Right ventricle myocardium superior (tissue), 1 donor: ENCODE results near the gene GRIP1. TPM values are rescaled to one million over a fixed set of nuclear protein-coding genes. Genes with fewer than 3 reads are reported as not detected.

Source experiments
- ATAC-seq: fragments of 200-7000 bp; cut with Tn5 transposase; one replicate; pipeline ENCODE4 v1.9.1; 2020; ENCODE audit warnings: mild to moderate bottlenecking; ENCODE audit not compliant: poor library complexity
- DNase-seq: peaks from one replicate; pipeline ENCODE4 v3.0.0-alpha.2; 2020
- intact Hi-C: fragments of 100-400 bp; cut with DNase I; formaldehyde crosslinking; loops from one replicate; pipeline ENCODE4 v1.11.2; 2022
- total RNA-seq: library from RNA; stranded (reverse); fragmentation: NEBNext Ultra II Directional; extraction: Animal tissue kit (Norgen Biotek cat#: 25700); gene quantifications from one replicate; pipeline ENCODE4 v1.2.1, GENCODE V29; 2021
- donor health status: DM: no; HTN: yes; CAD: no; lungs with severe emphysema.

Gene GRIP1
- total RNA-seq, 1 donor from 2014 or later: 4.1 TPM

DNA sequence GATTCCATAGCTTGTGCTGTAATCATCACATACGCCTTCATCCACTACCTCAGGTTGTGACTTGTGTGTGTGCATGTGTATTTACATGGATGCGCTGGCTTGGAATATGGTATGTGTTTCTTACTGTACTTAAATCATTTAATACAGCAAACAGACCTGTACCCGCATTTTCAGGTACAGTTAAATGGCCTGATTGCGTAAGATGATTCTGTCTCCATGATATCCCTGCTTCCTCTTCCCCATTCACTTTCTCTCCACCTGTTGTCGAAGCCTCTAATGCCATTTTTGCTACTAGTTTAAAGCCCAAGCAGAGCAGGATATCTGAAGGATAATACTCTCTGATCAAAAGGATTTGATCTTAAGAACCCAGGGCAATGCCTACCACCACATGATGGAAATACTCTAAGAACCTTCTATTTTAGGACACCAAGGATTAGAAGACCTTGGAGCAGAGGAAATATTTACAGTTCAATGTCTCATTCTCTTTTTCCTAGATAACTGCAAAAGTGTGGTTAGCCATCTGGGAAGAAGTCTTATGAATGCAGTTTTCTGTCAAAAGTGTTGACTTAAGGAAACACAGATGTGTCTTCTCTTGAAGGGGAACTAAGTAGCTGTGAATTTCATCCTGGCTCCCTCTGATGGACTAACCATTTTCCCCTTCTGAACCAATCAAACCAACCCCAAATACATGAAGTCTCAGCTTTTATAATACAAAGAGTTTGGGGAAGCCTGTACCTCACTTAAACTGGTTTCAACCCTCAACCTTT is 297.9 kb downstream of the GRIP1 start:
- DNase-seq (no peak), ATAC-seq (no peak)
- intact Hi-C loops: no loop called here

DNA sequence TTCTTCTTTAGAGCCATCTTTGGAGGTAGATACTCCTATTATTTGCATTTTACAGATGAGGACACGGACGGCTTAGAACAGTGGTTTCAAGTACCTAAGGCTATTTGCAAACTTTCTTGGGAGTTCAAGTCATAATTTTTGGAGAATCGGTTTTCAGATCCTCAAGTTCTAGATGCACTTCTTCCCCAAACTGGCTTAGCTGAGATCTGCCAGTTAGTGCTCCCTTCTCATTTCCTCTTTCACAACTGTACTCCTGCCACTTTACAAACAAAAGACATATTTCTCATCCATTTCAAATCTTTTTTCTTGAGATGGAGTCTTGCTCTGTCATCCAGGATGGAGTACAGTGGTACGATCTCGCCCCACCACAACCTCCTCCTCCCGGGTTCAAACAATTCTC is 299.3 kb downstream of the GRIP1 start:
- DNase-seq (no peak), ATAC-seq (no peak)
- intact Hi-C loops: no loop called here

DNA sequence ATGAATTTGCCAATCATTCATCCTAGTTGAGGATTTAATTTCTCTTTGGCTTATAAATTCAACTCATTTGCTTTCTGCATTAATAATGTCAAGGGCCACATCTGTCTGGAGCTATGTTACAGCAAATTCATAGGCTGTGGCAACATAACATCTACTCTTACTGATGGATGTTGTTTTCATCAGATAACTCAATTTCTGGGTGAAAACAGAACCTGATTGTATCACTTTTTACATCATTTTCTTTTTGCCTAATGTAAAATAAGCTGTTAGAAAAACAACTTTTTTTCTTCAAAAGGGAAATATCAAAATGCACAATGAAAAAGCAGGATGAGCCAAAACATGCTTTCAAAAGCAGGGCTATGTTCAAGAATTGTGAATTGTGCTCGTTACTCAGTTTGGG is 303.3 kb downstream of the GRIP1 start:
- ATAC-seq (no peak), DNase-seq (no peak)
- intact Hi-C loops: no loop called here

DNA sequence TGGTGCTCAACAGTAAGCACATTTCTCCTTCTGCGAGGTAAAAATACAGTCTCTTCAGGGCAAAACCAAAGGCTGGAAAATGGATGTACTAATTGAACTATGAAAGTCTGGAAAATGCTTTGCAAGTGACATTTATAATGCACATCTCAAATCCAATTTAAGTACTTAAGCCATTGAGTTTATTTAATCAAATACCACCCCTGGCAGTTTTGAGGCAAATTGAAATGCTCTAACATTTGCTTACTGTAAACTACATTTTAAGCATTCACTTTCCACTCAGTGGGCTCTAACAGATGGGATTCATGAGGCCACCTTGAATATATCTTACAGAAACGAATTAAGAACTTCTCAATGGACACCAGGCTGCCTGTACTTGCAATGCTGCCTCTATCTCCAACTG is 306.9 kb downstream of the GRIP1 start:
- intact Hi-C loops: no loop called here
- no peak for ATAC-seq
- DNase-seq: no peak

DNA sequence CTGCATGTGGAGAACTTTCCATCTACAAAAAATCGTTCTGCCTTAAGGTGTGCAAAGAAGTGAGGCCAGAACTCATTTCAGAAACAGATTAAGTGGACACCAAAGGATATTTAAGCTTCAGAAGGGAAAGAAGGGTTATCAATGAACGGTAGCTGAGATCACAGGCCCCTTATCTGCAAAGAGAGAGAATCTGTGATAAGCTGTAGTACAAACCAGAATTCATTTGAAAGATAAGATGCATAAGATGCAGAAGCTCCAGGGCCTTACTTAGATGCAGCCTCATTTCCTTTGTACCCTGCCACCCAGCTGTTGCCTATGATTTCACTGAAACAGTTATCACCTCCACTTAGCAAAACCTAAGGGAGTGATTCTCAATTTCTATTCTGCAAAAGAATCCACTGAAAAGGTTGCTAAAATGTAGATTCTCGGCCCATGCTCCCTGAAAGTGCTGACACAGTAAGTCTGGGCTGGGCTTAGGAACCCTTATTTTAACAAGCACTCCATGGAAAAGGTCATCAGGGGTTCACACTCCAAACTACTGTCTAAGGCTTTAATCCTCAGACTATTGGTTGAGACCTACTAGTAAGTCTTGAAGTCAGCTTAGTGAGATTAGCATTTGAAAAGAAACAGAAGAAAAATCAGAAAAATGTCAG is 311.7 kb downstream of the GRIP1 start:
- ATAC-seq: no peak
- intact Hi-C loops: no loop called here
- DNase-seq: no peak

DNA sequence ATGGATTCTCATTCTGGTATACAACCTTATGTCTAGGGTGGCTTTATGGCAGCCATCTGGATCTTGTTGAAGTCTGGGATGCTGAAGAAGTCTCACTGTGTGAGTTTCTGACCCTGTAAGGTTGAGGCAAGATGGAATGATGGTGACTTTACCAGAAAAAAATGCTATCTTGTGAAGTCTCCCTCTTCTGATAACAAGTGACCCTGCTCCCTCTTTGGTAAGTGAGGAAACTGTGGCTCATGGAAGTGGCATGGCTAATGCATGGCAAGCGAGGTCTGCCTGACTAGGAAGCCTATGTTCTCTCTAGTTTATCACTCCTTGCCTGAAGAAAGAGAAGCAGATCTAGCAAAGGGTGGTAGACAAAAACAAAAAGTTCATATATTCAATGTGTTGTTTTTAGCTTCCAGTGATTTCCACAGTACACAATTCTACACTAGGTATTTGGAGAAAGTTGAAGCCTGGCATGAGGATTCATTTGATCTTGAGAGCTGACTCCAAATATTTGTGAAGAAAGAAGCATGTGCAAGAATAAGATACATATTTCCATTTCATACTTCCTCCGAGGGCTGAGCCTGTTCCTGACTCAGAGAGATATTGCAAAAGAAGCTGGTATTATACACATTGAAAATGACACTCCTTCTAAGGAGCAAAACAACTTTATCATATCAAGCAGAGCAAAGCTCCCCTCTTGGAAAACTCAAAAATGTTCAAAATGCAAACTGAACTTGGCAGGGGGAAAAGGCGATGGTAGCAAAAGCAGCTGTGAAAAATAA is 313.0 kb downstream of the GRIP1 start:
- ATAC-seq (no peak), DNase-seq (no peak)

DNA sequence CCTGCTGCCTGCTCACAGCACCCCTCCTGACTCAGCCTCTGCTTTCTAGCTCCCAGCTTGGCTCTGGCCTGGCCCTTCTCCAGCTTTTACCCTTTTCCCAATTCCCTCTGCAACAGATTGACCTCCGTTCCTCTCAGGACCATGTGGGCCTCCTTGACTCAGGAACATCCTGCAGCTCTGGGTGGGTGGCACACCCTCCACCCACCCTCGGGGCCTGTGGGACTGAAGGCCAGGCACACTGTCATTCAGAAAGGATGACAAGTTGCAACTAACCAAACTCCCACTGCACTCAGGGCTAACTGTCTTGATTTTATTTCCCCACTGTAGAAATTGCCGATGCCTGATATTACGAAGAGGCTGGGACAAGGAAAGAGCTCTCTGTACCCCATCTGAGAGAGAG is 317.2 kb downstream of the GRIP1 start:
- intact Hi-C loops: no loop called here
- ATAC-seq (no peak), DNase-seq (no peak)

More for the DNA sequence above, 313.0 kb downstream of the GRIP1 start:
- intact Hi-C loops: no loop called here

DNA sequence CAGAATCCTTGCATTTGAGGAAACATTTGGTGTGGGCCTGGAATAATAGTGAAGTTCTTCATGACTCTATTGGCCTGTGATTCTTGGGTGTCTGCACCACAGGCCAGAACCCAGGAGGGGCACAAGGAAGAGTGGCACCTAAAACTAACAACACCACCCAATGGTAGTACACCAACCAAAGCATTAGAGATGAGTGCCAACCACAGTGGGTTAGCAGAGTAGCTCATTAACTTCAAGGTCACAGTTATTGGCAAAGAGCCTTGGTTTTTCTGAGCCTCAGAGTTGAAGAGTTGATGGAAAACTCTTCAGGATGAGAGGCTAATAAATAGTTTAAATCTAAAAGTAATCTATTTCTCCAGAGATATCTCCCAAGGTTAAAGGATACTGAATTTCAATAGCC is 319.6 kb downstream of the GRIP1 start:
- DNase-seq (no peak), ATAC-seq (no peak)
- intact Hi-C loops: no loop called here

DNA sequence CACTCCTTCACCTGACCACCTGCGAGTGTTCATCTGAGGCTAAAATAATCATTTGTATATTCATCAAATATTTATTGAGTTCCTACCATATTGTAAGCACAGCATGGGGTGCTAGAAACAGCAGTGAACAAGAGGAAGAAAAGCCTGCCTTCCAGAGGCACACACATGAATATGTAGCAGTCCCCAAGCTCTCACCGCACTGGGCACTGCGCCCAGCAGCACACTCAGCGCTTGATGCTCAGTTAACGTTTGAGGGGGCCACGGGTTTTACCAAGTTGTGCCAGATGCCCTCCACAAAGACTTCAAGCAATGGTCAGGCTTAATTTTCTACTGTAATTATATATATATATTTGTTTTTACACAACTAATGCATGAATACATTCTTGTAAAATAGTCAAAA is 324.6 kb downstream of the GRIP1 start:
- no peak for DNase-seq
- intact Hi-C loops: no loop called here
- ATAC-seq: no peak

DNA sequence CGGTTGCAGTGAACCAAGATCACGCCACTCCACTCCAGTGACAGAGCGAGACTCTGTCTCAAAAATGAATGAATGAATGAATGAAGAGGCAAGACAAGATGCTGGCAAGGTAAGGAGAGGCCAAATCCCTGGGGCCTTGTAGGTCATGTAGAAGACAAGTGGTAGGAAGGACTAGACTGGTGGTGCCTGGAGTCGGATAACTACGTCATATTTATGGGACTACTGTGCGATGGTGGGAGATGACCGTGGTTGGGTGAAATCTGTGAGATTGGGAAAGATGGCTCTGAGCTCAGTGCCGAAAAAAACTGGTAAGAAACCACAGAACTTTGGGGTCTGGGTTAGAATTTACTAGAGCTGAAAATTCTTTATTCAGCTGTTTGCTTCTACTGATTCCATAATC is 326.0 kb downstream of the GRIP1 start:
- DNase-seq: no peak
- ATAC-seq: no peak
- intact Hi-C loops: no loop called here

DNA sequence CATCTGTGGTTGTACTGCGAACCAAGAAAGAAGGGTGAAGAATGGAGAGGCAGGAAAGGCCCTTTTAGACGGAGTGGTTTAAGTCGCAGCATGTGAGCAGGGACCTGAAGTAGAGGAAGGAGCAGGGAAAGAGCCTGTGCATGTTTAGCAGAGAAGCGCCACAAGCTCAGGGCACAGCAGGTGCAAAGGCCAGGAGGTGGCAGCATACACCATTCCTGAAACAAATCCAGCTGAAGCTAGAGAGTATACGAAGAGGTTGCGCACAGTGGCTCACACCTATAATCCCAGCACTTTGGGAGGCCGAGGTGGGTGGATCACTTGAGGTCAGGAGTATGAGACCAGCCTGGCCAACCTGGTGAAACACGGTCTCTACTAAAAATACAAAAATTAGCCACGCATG is 326.7 kb downstream of the GRIP1 start:
- DNase-seq (no peak), ATAC-seq (peak; percentile 53)
- intact Hi-C loops: no loop called here

DNA sequence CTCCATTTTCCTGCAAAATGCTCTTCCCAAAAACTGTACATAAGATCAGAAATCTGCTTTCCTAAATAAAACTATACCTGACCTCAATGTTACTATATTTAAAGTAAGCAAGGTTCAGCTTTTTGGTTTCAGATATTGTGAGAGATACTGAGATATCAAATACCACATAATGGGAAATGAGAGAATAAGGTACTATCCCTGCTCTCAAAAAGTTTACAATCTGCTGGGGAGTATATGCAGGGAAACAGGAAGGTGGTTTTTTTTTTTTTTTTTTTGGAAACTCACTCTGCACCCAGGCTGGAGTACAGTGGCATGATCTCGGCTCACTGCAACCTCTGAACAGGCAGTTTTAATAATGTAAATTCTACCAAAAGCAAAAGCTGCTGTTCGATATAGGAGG is 327.6 kb downstream of the GRIP1 start:
- intact Hi-C loops: no loop called here
- ATAC-seq (no peak), DNase-seq (no peak)

DNA sequence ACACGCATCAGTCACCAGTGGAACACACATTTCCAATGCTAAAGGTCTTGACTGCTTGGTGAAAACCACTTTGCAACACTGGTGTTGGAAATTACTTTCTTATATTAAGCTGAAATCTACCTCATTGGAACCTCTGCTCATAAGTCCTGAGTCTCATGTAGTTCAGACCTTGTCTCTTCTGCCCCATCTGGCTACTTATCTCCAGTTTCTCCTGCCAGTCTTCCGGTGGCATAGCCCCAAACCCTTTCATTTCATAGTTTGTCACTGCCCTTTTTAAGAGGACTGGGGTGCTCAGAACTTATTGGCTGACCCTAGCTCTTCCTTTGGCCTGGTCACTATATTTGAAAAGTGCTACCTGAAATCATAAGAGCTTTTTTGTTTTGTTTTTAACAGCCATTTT is 332.9 kb downstream of the GRIP1 start:
- no peak for ATAC-seq
- intact Hi-C loops: no loop called here
- DNase-seq: no peak

DNA sequence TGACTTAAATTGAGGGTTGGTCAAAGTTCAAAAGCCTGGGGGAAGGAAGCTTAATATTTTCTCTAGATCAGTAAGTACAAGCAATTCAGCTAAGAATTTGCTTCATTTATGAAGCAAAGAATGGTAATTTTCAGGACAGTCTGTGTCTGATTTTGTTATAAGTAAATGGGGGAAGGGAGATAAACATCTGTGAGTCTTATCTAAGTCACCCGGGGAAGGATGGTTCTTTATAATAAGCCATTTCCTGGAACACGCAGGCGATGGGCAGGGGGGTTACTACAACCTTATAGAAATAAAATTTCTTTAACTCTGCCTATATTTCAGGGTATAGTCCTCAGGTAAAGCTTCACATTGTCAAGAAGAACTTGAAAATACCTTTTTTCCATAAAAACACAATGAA is 333.7 kb downstream of the GRIP1 start:
- ATAC-seq: no peak
- intact Hi-C loops: no loop called here
- no peak for DNase-seq

DNA sequence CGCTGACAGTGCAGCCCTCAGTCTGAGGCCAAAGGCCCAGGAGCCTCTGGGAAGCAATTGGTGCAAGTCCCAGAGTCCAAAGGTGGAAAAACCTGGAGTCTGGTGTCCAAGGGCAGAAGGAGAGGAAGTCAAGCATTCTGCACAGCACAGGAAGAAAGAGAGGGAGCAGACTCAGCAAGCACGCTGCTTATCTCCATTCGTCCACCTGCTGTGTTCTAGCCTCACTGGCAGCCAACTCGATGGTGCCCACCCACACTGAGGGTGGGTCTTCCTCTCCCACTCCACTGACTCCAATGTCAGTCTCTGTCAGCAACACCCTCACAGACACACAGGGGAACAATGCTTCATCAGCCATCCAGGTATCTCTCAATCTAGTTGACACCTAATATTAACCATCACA is 337.8 kb downstream of the GRIP1 start:
- intact Hi-C loops: no loop called here

DNA sequence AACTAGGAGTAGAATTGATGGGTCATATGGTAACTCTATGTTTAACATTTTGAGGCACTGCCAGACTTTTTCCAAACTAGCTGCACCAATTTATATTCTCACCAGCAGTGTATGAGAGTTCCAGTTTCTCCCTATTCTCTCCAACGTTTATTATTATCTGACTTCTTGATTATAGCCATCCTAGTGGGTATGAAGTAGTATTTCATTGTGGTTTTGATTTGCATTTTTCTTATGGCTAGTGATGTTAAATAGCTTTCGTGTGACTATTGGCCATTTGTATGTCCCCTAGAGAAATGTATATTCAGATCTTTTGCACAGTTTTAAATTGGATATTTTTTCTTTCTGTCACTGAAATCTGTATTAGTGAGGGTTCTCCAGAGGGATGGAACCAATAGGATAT is 338.7 kb downstream of the GRIP1 start:
- DNase-seq: no peak
- intact Hi-C loops: no loop called here
- no peak for ATAC-seq

More for the DNA sequence above, 337.8 kb downstream of the GRIP1 start:
- ATAC-seq (no peak), DNase-seq (no peak)

DNA sequence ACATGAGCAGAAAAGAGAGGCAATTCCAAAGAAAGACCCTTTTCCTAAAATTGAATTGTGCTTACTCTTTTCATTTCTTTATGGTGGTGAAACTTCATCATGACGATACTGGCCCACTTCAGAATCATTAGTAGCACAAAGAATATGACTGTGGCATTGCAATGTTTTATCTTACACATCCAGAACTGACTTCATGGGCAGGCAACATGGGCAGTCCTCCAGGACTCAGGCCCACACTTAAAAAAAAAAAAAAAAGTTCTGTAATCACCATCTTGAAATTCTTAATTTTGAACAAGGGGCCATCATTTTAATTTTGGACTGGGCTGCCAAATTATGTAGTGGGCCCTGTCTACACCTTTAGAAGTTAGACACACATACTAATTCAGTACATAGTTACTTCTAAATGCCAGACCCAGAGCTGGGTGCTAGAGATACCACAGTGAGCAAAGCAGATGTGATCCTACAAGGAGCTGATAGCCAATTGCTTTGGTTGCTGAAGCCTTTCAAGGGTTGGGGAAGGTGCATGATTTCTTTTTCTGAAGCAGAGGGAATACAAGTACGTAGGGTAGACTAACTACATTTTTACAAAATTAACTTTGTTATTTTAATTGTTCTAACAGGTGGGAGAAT is 341.4 kb downstream of the GRIP1 start:
- DNase-seq (no peak), ATAC-seq (no peak)
- intact Hi-C loops: no loop called here

DNA sequence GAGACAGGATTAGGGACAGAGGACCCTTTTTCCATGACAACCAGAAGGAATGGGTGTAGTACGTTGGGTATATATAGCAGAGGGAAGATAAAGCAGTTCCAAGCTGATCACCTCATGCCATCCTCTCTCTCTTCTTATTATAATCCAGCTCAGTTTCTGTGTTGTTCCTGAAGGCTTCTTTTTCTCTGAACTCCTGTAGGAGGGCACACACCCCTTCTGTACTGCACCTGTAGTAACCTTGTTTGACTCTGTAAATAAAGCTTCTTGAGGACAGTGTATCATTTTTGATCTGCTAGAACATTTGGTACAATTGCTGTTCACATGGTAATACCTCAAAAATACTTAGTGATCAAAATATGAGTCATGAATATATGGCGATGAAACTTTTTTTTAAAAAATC is 343.1 kb downstream of the GRIP1 start:
- ATAC-seq (no peak), DNase-seq (no peak)
- intact Hi-C loops: no loop called here

DNA sequence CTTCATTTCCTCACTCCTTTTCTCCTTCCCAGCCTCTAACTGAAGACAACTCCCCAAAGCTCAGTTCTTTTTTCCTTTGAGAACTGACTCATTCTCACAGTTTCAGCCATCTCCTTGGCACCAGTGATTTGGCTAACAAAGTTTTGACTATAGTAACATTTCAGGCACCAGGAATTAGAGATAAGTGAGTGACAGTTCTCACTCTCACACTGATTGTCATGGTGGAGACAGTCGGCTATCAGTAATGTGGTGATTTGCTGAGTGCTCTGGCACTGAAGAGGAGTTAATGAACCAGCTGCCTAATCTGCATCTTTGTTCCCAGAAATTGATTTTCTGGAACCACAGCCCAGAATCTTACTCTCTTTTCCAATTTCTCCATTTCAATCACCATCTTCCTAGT is 347.1 kb downstream of the GRIP1 start:
- no peak for DNase-seq
- intact Hi-C loops: no loop called here
- ATAC-seq: no peak

DNA sequence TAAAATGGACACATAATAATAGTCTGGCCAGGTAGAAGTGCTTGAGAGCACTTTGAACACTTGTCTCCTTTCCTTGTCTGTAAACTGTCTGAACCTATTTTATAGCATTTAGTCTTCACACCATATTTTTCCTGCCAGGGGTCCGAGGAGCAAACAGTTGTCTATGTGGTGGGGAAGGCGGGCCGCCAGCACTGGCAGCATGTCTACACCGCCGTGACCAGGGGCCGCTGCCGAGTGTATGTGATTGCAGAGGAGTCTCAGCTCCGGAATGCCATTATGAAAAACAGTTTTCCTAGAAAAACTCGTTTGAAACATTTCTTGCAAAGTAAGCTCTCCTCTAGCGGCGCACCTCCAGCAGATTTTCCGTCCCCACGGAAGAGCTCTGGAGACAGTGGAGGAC is 347.9 kb downstream of the GRIP1 start:
- DNase-seq: no peak
- intact Hi-C loops: no loop called here
- no peak for ATAC-seq
